ENCODE data around the gene RIPOR2. TPM values are rescaled to one million over a fixed set of nuclear protein-coding genes. Genes with fewer than 3 reads are reported as not detected.
"Not testable (repeated sequence)": the region's sequence is repeated elsewhere in the genome, so short reads cannot be mapped to it uniquely, and the experiment has no call there.

Gene RIPOR2
- total and polyA plus RNA-seq, 7 experiments from 2014 or later = 246 to 813 (median 532) TPM

DNA sequence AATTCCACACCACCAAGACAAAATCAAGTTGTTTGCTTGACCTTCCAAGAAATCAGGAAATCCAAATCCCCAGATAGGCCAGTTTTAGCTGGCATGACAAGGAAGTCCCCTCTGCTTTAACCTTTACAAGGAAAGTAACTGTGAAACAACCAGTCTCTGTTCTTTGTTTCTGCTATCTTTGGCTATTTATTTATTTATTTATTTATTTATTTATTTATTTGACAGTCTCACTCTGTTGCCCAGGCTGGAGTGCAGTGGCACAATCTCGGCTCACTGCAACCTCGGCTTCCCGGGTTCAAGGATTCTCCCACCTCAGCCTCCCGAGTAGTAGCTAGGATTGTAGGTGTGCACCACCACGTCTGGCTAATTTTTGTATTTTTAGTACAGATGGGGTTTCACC, 175.6 kb downstream of the RIPOR2 start:
- CTCF ChIA-PET = no interaction called here
- Histone ChIP-seq H3K9me3 (ENCODE audit: control insufficient read depth in 2 of 3, low read length in 3 of 3) (no peaks in the 10 kb centered on the region), H3K27ac (ENCODE audit: low read depth, low read length) (no peak overlapping the region), H3K4me1 (ENCODE audit: control insufficient read depth in 2 of 2, insufficient read depth in 2 of 2, low read length in 2 of 2) (no peaks in the 10 kb centered on the region), H3K36me3 (ENCODE audit: control insufficient read depth in 2 of 3, insufficient read depth in 3 of 3, low read length in 3 of 3) (no peaks in the 10 kb centered on the region), H3K27me3 (ENCODE audit: control insufficient read depth in 2 of 2, insufficient read depth in 2 of 2, low read length in 2 of 2) (no peaks in the 10 kb centered on the region), H3K4me3 (ENCODE audit: low read length) (no peak overlapping the region)
- H3K27ac Mint-ChIP-seq = no peak overlapping the region
- H3K36me3 Mint-ChIP-seq = peaks cover 0 to 2% (median 0%) of the 10 kb centered on the region in 5 donors
- H3K9me3 Mint-ChIP-seq = no peaks in the 10 kb centered on the region
- intact Hi-C loops (cut with micrococcal nuclease) = no loop called here
- H3K4me1 Mint-ChIP-seq = peaks cover 0 to 7% (median 0%) of the 10 kb centered on the region in 7 donors
- ATAC-seq (no peak), DNase-seq (no peak)
- no peaks in the 10 kb centered on the region for H3K27me3 Mint-ChIP-seq
- H3K4me3 Mint-ChIP-seq = no peak overlapping the region
- POLR2A ChIA-PET = interaction anchor here (0.6 kb wide), 1 partner anchor 361 kb away, joined by 3 read pairs; no protein-coding TSS in a partner anchor

DNA sequence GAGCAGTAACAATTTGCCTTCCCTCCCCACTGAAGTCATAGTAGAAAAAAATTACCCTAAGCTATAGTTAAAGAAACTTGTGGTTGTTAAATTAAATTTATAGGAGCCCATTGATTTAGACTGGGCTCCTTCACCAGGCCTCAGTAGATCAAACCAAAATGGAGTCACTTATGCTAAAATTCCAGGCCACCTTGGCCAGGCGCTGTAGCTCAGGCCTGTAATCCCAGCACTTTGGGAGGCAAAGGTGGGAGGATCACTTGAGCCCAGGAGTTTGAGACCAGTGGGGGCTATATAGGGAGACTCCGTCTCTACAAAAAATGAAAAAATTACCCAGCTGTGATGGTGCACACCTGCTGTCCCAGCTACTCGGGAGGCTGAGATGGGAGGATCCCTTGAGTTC, 176.0 kb downstream of the RIPOR2 start:
- intact Hi-C loops (cut with micrococcal nuclease) = no loop called here
- DNase-seq = no peak
- no peak overlapping the region for H3K27ac ChIP-seq (ENCODE audit: low read depth, low read length)
- POLR2A ChIA-PET = interaction anchor here (0.6 kb wide), 2 partner anchors 15 to 360 kb away, joined by 3 to 6 read pairs; partner anchors contain the start of gene GMNN
- no peaks in the 10 kb centered on the region for H3K4me1 ChIP-seq (ENCODE audit: control insufficient read depth in 2 of 2, insufficient read depth in 2 of 2, low read length in 2 of 2)
- Mint-ChIP-seq H3K27me3 (no peaks in the 10 kb centered on the region), H3K9me3 (no peaks in the 10 kb centered on the region), H3K4me3 (no peak overlapping the region), H3K4me1 (peaks cover 0 to 5% (median 0%) of the 10 kb centered on the region in 7 donors), H3K27ac (no peak overlapping the region), H3K36me3 (peaks cover 0 to 2% (median 0%) of the 10 kb centered on the region in 5 donors)
- H3K36me3 ChIP-seq (ENCODE audit: control insufficient read depth in 2 of 3, insufficient read depth in 3 of 3, low read length in 3 of 3) = no peaks in the 10 kb centered on the region
- no peaks in the 10 kb centered on the region for H3K27me3 ChIP-seq (ENCODE audit: control insufficient read depth in 2 of 2, insufficient read depth in 2 of 2, low read length in 2 of 2)
- no peak for ATAC-seq
- H3K9me3 ChIP-seq (ENCODE audit: control insufficient read depth in 2 of 3, low read length in 3 of 3) = no peaks in the 10 kb centered on the region
- CTCF ChIA-PET = interaction anchor here (0.7 kb wide), 1 partner anchor 139 kb away, joined by 7 read pairs; no protein-coding TSS in a partner anchor
- no peak overlapping the region for H3K4me3 ChIP-seq (ENCODE audit: low read length)

DNA sequence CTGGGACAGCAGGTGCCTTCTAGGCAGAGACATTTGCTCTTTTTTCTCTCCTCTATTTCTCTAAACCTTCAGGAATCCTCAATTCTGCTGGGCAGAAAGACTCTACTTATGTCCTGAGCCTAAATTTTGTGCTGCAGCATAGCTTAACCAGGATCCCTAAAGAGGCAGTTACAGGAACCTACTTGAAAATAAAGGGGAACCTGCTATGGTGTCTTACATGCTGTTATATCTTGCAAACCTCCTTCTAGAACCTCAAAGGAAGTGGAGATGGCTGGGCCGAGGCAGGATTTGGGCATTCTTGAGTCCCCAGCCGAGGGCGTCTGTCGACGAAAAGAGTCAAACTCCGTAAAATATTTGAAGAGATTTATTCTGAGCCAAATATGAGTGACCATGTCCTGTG, 178.1 kb downstream of the RIPOR2 start:
- H3K4me1 Mint-ChIP-seq = peaks cover 0 to 5% (median 0%) of the 10 kb centered on the region in 7 donors
- ChIA-PET CTCF (no interaction called here), POLR2A (no interaction called here)
- intact Hi-C loops (cut with micrococcal nuclease) = no loop called here
- H3K9me3 ChIP-seq (ENCODE audit: control insufficient read depth in 2 of 3, low read length in 3 of 3) = no peaks in the 10 kb centered on the region
- no peak for ATAC-seq
- no peaks in the 10 kb centered on the region for H3K4me1 ChIP-seq (ENCODE audit: control insufficient read depth in 2 of 2, insufficient read depth in 2 of 2, low read length in 2 of 2)
- no peaks in the 10 kb centered on the region for H3K27me3 ChIP-seq (ENCODE audit: control insufficient read depth in 2 of 2, insufficient read depth in 2 of 2, low read length in 2 of 2)
- H3K4me3 Mint-ChIP-seq = no peak overlapping the region
- H3K36me3 ChIP-seq (ENCODE audit: control insufficient read depth in 2 of 3, insufficient read depth in 3 of 3, low read length in 3 of 3) = no peaks in the 10 kb centered on the region
- peaks cover 0 to 9% (median 0%) of the 10 kb centered on the region in 11 donors for H3K9me3 Mint-ChIP-seq
- no peaks in the 10 kb centered on the region for H3K27me3 Mint-ChIP-seq
- H3K36me3 Mint-ChIP-seq = peaks cover 0 to 7% (median 0%) of the 10 kb centered on the region in 5 donors
- no peak overlapping the region for H3K27ac ChIP-seq (ENCODE audit: low read depth, low read length)
- no peak overlapping the region for H3K4me3 ChIP-seq (ENCODE audit: low read length)
- no peak overlapping the region for H3K27ac Mint-ChIP-seq
- DNase-seq = no peak

DNA sequence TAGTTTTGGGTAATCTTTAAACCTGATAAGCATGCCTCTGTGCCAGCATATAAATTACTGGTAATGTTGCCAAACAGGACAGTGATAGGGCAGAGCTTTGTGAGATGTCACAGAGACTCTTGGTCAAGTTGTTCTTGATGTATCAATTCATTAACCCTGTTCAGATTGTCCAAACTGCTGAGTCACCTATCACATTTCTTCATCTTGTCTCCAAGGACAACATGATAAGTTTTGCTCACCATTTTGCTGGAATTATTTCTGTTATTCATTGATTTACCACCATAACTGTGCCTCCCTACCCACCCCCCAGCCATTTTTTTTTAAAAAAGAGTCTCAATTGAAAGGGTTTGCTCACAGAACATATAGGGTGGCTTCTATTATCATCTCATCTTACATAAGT, 180.5 kb downstream of the RIPOR2 start:
- Mint-ChIP-seq H3K36me3 (peaks cover 0 to 7% (median 0%) of the 10 kb centered on the region in 5 donors), H3K4me1 (no peaks in the 10 kb centered on the region), H3K27ac (no peak overlapping the region), H3K9me3 (peaks cover 0 to 9% (median 0%) of the 10 kb centered on the region in 11 donors), H3K27me3 (peaks cover 0 to 5% (median 0%) of the 10 kb centered on the region in 5 donors), H3K4me3 (no peak overlapping the region)
- H3K27me3 ChIP-seq (ENCODE audit: control insufficient read depth in 2 of 2, insufficient read depth in 2 of 2, low read length in 2 of 2) = no peaks in the 10 kb centered on the region
- H3K36me3 ChIP-seq (ENCODE audit: control insufficient read depth in 2 of 3, insufficient read depth in 3 of 3, low read length in 3 of 3) = no peaks in the 10 kb centered on the region
- no peak for DNase-seq
- intact Hi-C loops (cut with micrococcal nuclease) = no loop called here
- no peaks in the 10 kb centered on the region for H3K4me1 ChIP-seq (ENCODE audit: control insufficient read depth in 2 of 2, insufficient read depth in 2 of 2, low read length in 2 of 2)
- H3K4me3 ChIP-seq (ENCODE audit: low read length) = no peak overlapping the region
- ATAC-seq = no peak
- CTCF ChIA-PET = interaction anchor here (0.7 kb wide), 1 partner anchor 9 kb away, joined by 4 read pairs; no protein-coding TSS in a partner anchor
- H3K27ac ChIP-seq (ENCODE audit: low read depth, low read length) = no peak overlapping the region
- POLR2A ChIA-PET = interaction anchor here (0.7 kb wide), 1 partner anchor 27 kb away, joined by 3 read pairs; no protein-coding TSS in a partner anchor
- no peaks in the 10 kb centered on the region for H3K9me3 ChIP-seq (ENCODE audit: control insufficient read depth in 2 of 3, low read length in 3 of 3)

DNA sequence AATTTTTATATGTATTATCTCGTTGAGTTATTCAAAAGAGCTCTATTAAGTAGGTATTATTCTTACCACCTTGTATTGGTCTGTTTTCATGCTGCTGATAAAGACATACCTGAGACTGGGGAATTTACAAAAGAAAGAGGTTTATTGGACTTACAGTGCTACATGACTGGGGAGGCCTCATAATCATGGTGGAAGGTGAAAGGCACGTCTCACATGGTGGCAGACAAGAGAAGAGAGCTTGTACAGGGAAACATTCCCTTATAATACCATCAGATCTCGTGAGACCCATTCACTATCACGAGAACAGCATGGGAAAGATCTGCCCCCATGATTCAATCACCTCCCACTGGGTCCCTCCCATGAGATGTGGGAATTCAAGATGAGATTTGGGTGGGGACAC, 181.4 kb downstream of the RIPOR2 start:
- H3K27me3 Mint-ChIP-seq; H3K9me3 ChIP-seq (ENCODE audit: control insufficient read depth in 2 of 3, low read length in 3 of 3); H3K4me3 ChIP-seq (ENCODE audit: low read length); H3K9me3 Mint-ChIP-seq; H3K36me3 ChIP-seq (ENCODE audit: control insufficient read depth in 2 of 3, insufficient read depth in 3 of 3, low read length in 3 of 3); CTCF ChIA-PET; H3K27me3 ChIP-seq (ENCODE audit: control insufficient read depth in 2 of 2, insufficient read depth in 2 of 2, low read length in 2 of 2); H3K4me1 ChIP-seq (ENCODE audit: control insufficient read depth in 2 of 2, insufficient read depth in 2 of 2, low read length in 2 of 2); H3K27ac Mint-ChIP-seq; H3K27ac ChIP-seq (ENCODE audit: low read depth, low read length); H3K4me1 Mint-ChIP-seq; H3K36me3 Mint-ChIP-seq; intact Hi-C loops (cut with micrococcal nuclease); DNase-seq; ATAC-seq; H3K4me3 Mint-ChIP-seq; POLR2A ChIA-PET: not testable (repeated sequence)

Other genes starting within 250 kb of the RIPOR2 start
- gene C6orf62, start 216.8 kb downstream of the RIPOR2 start, total RNA-seq = 100 to 1,000 TPM; 115 to 162 (median 135) TPM
- 100 to 1,000 TPM; 102 to 130 TPM for gene C6orf62, start 216.8 kb downstream of the RIPOR2 start, polyA plus RNA-seq
- 10 to 100 TPM in 1 of 5 experiments, 1 to 10 TPM in 4; 5.1 to 54.6 (median 7.0) TPM for gene GMNN, start 161.0 kb downstream of the RIPOR2 start, total RNA-seq
- gene GMNN, start 161.0 kb downstream of the RIPOR2 start, polyA plus RNA-seq = 1 to 10 TPM; 4.2 to 5.0 TPM
- gene ARMH2, start 137.0 kb downstream of the RIPOR2 start, total RNA-seq = 1 to 10 TPM; 1.3 to 9.4 (median 5.0) TPM
- under 1 TPM in 1 of 2 donors, not detected in 1; 0.70 TPM for gene ARMH2, start 137.0 kb downstream of the RIPOR2 start, polyA plus RNA-seq